AG04449 (cell line): Measurements from ENCODE around the gene P2RY6.

Experiments
- CTCF ChIA-PET: fragments of 350-600 bp; formaldehyde crosslinking; extraction: SDS; loops from one replicate; lab custom pipeline; 2021; ENCODE audit warnings: antibody characterized with exemption; lab: Yijun Ruan, JAX
- POLR2A ChIA-PET: fragments of 400-600, 350-600 bp; formaldehyde crosslinking; extraction: SDS; loops from one replicate; lab custom pipeline; 2020; ENCODE audit warnings: antibody characterized with exemption, inconsistent platforms; lab: Yijun Ruan, JAX
- DNase-seq: peaks from one replicate; pipeline ENCODE4 v3.0.0-alpha.2; 2010; ENCODE audit warnings: low read depth, low spot score
- H3K4me3 ChIP-seq: 2 replicates; pipeline ENCODE4 v1.5.1; 2011; ENCODE audit warnings: low read depth, mild to moderate bottlenecking, control low read depth, low read length
- CTCF ChIP-seq: IDR thresholded peaks from one replicate; pipeline ENCODE4 v1.5.1; 2011; ENCODE audit warnings: mild to moderate bottlenecking, moderate library complexity, low read length, control low read depth, inconsistent platforms; ENCODE audit not compliant: insufficient read depth; ENCODE audit errors: missing control alignments

Gene P2RY6

DNA sequence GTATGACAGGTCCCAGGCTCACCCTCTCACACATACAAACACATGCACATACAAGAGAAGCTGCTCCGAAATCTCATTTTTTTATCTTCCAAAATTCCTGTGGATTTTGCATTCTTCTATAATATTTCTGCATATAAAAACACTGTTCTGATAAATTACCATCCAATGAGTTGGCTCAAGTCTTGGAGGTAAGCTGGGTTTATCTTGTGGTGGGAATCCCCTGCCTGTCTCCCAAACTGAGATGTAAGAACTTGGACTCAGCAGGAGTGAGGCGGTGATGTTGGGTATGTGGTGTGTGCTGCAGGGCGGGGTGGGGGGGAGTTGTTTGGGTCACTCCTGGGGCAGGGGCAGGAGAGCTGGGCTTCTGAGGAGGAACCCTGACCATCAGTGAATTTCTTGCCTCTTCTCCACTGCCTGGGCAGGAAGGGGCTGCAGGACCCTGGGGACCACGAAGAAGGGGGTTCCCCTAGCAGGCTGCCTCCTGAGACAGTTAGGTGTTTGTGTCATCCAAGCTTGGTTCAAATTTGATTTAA is 6.8 kb upstream of the P2RY6 start:
- no peak overlapping the region for H3K4me3 ChIP-seq
- no peak for DNase-seq
- ChIA-PET POLR2A (no interaction called here), CTCF (interaction anchor here (0.7 to 9.3 kb wide), 5 partner anchors 15 to 395 kb away, joined by 3 to 48 read pairs (median 3); no protein-coding TSS in a partner anchor)
- TF ChIP-seq CTCF, result no peak

- ChIA-PET POLR2A (no interaction called here), CTCF (interaction anchor here (0.9 to 9.3 kb wide), 8 partner anchors 8 to 395 kb away, joined by 3 to 48 read pairs (median 4); no protein-coding TSS in a partner anchor)
- H3K4me3 ChIP-seq, result no peak overlapping the region
- DNase-seq, result no peak
- no peak for TF ChIP-seq CTCF
These were observed 6.1 kb upstream of the P2RY6 start for GRCh38 chr11:73265853-73266645.

- H3K4me3 ChIP-seq, result no peak overlapping the region
- ChIA-PET POLR2A (no interaction called here), CTCF (interaction anchor here (0.9 to 9.3 kb wide), 6 partner anchors 9 to 69 kb away, joined by 3 to 48 read pairs (median 5); no protein-coding TSS in a partner anchor)
- TF ChIP-seq CTCF, result no peak
- no peak for DNase-seq
These were observed 5.5 kb upstream of the P2RY6 start for GRCh38 chr11:73266646-73267020.

- CTCF ChIA-PET, result interaction anchor here (1.0 to 9.3 kb wide), 7 partner anchors 9 to 68 kb away, joined by 3 to 48 read pairs (median 5); no protein-coding TSS in a partner anchor
- POLR2A ChIA-PET, result interaction anchor here (1.0 kb wide), 1 partner anchor 10 kb away, joined by 3 read pairs; no protein-coding TSS in a partner anchor
- H3K4me3 ChIP-seq, result no peak overlapping the region
- no peak for TF ChIP-seq CTCF
- no peak for DNase-seq
These were observed 4.9 kb upstream of the P2RY6 start for GRCh38 chr11:73267122-73267846.

DNA sequence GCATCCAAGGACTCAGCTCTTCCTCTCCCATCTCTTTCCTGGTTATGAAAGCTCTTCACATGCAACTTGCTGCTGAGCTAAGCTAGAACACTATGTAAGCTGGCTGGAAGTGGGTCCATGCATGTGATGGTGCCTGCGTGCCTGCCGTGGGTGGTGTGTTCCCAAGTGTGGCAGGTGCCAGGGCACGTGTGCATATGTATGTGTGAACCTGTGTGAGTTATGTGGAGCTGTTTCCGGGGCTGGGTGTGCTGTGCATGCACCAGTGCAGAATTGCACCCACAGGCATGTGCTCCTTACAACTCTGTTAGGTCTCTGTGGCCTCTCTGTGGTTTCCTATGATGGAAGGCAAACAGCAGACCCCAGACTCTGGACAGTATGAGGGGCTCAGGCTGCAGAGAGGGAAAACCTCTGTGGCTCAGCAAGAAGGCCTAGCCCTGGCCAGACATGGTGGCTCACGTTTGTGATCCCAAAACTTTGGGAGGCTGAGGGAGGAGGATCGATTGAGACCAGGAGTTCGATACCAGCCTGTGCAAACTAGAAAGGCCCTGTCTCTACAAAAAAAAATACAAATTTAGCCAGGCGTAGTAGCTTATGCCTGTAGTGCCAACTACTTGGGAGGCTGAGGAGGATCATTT is 4.1 kb upstream of the P2RY6 start:
- H3K4me3 ChIP-seq, result no peak overlapping the region
- ChIA-PET POLR2A (interaction anchor here (1.0 kb wide), 1 partner anchor 11 kb away, joined by 3 read pairs; no protein-coding TSS in a partner anchor), CTCF (interaction anchor here (1.0 to 9.3 kb wide), 6 partner anchors 15 to 68 kb away, joined by 3 to 48 read pairs (median 6); no protein-coding TSS in a partner anchor)
- TF ChIP-seq CTCF, result no peak
- no peak for DNase-seq
